GM15510 (cell line): ENCODE data around the gene MTFP1.

Experiments used
- POLR2A ChIP-seq: IDR thresholded peaks from 3 replicates; pipeline ENCODE4 v1.6.1; 2011; ENCODE audit warnings: borderline replicate concordance; ENCODE audit not compliant: insufficient read length; ENCODE audit errors: extremely low read depth

MTFP1 gene, protein sequence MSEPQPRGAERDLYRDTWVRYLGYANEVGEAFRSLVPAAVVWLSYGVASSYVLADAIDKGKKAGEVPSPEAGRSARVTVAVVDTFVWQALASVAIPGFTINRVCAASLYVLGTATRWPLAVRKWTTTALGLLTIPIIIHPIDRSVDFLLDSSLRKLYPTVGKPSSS

DNA sequence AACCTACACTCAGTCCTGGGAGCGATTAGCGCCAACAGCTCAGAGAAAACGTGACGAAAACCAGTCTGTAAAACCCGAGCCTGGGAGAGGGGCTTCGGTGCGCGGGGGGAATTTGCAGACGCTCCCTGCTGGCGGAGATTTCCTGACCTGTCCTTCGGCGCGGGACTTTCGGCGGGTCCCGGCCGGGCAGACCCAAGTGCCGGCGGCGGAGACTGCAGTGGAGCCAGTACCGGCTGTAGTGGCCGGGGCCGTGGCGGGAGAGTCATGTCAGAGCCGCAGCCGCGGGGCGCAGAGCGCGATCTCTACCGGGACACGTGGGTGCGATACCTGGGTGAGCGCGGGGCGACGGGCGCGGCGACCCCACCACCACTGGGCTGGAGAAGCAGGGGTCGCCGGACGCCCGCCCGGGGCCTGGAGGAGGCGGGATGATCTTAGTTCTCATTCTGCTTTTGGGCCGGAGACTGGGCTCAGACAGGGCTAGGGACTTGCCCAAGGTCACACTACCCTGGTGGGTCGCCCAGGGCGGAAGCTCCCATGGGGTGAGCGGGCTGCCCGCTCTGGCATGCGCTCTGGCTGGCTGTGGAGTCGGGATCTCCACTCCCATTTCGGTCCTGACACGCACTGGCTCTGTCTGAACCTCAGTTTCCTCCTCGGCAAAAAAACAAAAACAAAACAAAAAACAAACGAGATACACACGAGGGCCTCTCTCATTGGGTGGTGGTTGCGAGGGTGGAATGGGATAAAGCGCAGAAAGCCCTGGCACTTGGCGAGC, at the start of gene MTFP1:
MTFP1 (plus strand) TSS at position 153 of the 772 bp plus-strand sequence; CDS start at position 265, 112 bp downstream.
- TF ChIP-seq POLR2A, result peak; percentile 71

DNA sequence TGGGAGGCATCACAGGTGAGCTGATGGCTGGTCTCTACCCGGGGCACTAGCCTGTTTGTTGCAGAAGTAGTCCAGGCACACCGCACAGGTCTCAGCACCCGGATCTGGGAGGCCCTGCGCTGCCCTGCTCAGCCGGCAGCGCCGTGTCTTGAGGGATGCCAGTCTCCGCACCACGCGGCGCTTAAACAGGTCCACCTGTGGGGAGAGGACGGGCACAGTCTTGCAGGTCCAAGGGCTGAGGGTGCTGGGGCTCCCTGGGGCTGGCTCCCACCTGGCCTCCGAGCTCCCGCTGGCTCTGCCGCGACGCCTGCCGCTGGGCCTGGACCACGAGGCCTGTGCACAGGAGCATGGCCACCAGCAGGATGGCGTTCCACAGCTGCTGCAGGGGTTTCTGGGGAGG, 45.6 kb upstream of the MTFP1 start:
- TF ChIP-seq POLR2A, result no peak

DNA sequence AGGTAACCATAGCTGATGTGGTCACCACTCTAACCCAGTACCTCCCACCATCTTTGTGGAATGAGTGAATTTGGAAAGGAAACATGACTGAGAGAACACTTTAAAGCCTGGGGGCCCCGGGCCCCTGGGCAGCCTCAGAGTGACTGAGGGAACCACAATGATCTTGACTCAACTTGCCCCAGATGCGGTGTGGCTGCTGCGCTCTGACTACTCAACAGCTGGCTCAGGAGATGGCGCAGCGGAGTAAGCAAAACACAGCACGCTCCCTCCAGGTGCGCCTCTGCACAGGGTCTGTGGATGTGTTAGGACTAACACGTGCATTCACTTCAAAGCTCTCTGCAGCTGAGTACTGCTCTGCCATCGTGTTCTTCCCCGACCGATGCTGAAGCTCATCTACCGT, 44.3 kb upstream of the MTFP1 start:
- no peak for TF ChIP-seq POLR2A

DNA sequence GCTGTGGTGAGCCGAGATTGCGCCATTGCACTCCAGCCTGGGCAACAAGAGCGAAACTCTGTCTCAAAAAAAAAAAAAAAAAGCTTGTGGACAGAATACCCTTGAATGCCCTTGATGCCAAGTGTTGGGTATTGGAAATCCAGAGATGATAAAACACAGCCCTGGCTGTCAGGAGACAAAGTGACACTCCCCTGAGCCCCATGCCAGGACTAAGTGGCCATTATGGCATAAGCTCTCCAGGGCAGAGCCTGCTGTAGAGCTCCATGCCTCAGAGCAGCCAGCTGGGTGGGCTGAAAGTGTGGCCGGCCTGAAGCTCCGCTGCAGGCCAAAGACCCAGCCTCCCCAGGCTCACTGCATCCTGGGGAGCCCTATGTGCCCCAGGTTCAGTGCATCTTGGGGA, 43.2 kb upstream of the MTFP1 start:
- TF ChIP-seq POLR2A, result no peak

DNA sequence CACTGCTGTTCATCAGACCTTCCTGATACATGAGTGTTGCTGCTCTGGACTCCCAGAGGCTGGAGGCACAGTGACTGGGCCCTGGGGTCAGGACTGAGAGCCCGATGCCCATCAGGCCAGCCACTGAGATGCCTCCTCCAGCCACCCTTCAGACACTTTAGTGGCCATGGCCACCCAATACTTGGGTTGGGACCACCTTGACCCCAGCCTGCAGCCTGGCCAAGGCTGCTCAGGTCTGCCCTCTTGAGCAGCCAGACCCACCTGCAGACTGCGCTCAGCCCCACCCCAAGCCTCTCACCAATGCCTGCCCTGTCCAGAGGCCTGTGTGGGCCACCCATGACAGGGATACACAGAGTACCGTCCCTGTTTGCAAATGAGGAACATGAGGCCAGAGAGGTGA, 42.5 kb upstream of the MTFP1 start:
- TF ChIP-seq POLR2A, result no peak

DNA sequence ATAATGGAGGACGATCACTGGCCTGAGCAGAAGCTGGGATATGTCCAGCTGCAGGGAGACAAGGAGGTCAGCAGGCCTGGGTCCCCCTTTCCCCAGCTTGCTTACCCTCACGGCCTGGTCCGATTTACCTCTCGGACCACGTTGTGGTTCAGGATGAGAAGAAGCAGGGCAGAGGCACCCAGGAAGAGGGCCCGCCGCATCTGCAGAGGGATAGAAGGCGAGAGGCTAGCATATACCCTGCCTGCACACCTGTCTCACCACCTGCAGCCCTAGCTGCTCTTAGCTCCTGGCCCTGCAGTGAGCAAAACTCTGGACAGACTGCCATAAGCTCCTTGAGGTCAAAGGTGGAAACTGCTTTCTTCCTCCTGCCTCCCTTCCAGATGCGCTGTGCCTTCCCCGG, 39.6 kb upstream of the MTFP1 start:
- no peak for TF ChIP-seq POLR2A

DNA sequence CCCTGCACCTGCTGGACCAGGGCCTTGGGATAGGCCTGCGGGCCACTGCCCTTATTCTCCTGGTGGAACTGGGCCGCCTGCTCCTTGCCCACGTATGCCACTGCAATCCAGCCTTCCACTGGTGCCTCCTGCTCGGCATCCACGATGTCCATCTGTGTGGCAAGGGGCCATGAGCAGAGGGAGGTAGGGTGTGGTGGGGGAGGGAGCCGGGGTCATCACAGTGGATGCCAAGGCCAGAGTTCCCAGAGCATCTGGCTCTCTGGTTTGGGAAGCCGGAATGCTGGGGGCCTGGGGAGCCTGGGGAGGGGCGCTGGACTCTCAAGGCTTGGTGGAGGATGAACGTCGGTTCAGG, 39.0 kb upstream of the MTFP1 start:
- TF ChIP-seq POLR2A, result no peak

DNA sequence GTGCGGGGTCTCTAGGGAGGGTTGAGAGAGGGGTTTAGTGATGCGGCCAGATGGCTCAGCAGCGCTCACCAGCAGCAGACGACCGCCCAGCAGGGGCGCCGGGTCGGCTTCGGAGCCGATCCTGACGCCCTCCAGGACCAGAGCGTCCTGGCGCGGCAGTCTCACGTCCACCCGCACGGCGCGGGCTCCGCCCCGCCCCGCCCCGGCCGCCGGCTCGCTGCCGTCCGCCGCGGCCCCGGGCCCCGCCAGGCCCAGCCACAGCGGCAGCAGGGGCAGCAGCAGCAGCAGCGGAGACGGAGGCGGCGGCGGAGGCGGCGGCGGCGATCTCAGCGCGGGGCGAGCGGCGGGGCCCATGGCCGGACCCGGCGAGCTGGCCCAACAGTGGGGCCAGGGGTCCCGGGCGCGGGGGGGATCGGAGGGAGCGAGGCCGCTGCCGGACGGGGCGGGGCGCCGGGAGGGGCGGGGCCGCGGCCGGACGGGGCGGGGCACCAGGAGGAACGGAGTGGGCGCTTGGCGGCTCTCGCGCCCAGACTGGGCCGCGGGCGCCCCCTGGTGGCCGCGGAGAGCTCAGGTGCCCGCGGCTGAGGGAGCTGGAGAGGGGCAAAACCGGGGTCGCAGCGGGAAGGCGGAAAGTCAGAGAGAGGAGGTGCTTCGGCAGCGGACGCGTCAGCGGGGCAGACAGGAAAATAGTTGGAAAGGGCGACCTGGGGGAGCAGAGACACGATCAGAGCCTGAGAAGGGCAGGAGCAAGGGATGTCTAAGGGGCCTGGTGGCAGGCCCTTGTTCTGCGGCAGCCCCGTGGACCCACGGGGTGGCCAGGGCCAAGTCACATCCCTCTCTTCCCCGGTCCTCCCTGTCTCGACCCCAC, 38.4 kb upstream of the MTFP1 start, which contains the start of gene RNF215:
RNF215 (minus strand) TSS at position 452 of the 868 bp plus-strand sequence; CDS start at position 354, 98 bp downstream.
- peak; percentile 48 for TF ChIP-seq POLR2A

DNA sequence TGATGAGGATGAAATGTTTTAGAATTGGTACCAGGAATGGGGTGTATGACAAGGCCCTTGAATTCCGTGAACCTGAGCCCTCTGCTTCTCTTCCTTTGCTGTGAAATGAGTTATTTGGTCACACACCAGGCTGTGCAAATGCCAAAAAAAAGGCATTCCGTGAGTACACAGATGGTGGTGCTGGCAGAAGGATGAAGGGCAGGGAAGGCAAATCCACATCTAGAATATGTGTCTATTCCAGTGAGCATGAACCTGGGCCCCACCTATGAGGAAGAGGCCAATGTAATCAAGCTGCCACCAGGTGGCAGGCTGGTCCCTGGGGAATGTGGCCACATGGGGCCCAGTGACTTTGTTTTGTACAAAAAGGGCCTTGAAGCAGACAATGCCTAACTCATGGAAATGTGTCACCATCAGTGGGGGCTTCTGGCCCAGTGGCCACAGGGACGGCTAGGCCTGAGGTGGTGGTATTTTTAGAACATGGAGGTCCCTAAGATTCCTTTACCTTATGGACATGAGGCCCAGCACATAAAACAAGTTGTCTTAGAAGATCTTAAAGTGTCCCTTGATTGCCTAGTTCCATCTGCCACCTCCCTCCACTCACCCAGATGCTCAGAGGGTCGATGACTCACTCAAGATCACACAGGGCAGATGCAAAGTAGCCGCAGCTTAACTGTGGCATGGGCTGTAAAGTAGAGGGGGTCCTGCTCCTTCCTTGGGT, 34.4 kb upstream of the MTFP1 start:
- TF ChIP-seq POLR2A, result no peak

DNA sequence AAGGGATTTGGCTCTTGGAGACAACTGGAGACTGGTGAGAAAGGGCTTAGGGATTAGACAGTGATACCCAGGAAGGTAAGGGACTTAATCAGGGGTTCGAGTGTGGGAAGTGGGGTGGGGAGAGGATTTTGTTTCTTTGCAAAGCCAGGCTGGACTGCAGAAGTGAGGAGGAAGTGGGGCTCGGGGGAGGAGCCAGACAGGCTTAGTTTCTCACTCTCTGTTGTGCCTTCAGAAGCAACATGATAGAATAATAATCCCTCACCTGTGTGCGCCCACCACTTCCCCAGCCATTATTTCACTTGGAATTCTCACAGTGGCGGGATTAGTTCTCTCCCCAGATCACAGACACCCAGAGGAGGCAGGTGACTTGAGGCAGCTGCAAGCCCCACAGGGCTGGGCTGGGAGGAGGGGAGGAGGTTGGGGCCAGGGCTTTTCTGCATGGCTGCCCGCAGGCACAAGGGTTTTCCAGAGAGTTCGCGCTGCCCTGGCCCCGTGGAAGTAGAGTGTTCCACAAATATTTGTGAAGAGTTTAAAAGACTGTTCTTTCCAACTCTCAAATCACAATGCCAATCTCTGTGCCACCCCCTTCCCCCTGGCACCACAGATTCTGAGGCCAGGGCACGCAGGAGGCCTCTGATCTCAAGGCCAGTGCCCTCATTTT, 32.8 kb upstream of the MTFP1 start:
- no peak for TF ChIP-seq POLR2A

DNA sequence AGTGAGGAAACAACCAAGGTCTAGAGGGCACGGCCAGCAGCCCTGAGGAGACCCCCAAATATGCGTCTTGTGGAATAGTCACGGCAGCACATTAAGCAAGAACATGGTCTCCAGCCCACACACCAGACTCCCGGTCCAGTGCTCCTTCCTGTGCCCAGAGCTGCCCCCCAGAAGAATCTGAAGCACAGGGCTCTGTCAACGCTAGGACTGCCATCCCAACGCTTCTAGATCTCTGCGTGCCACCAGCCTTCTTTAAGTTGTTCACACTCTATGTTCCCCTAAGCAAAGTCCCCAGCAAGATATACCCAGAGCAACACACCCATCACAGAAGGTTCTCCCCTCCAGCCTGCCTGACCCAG, 32.3 kb upstream of the MTFP1 start:
- TF ChIP-seq POLR2A, result no peak

DNA sequence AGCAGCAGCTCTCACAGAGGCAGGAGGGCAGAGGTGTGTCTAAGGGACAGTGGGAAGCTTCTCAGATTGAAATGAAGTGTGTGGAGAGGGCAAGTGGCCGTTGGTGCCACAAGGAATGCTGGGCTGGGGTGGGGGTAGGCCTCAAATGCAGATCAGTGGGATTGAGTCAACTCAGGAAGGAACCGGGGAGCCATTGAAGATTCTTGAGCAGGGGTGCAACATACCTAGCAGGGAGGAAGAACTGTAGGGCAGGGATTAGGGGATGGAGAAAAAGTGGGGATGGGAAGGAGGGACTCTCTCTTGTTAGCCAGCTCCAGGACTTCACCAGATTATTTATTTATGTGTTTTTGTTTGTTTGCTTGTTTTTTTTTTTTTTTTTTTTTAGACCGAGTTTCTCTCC, 31.7 kb upstream of the MTFP1 start:
- TF ChIP-seq POLR2A, result no peak

DNA sequence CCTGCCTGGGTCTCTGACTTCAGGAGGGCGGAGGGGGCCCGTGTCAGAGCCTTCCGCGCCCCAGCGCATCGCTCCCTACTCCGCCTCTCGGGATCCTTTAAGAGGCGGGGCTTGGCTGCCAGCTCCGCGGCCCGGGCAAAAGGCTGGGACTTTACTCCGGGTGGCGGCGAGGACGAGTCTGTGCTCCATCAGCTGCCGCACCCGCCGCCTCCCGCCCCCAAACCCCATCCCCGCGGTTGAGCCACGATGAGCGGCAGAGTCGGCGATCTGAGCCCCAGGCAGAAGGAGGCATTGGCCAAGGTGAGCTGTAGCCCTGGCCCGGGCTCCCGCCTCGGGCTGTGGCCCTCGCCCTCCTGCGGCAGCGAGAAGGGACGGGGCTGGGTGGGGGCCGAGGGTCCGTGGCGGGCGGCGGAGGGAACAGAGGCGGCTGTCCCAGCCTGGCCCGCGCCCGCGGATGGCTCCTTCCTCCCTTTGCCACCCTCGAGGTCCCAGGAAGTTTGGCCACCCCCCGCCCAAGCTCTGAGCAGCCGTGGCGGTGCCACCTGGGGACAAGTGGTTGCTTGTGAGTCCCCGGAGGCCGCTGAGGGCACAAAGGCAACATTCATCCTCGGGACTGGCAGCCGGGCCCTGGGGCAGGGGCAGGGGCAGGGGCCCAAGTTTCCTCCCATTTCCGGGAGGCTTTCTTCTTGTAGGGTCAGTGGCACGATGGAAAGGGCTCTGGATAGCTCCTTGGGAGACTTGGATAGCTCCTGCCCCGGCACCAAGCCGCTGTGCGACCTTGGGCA, 28.5 kb upstream of the MTFP1 start, which contains the start of gene SEC14L2:
SEC14L2 (plus strand) TSS at position 148 of the 785 bp plus-strand sequence; CDS start at position 247, 99 bp downstream.
- no peak for TF ChIP-seq POLR2A
